Mammary epithelial cell (primary cell): ENCODE data around the gene CBFA2T3.

ENCODE experiments used
- EZH2 ChIP-seq: IDR thresholded peaks from 2 replicates; pipeline ENCODE4 v1.6.1; 2012; ENCODE audit warnings: low read length, inconsistent platforms, borderline replicate concordance
- TF ChIP-seq, protein P1 (sequence below), 2 donors: IDR thresholded peaks in 1 of 2; conservative IDR thresholded peaks in 1 of 2; 2 replicates each; pipeline ENCODE4 v1.5.1; 2011 to 2012; ENCODE audit warnings: inconsistent platforms in 2 of 2, low read length in 2 of 2, mild to moderate bottlenecking in 2 of 2, control low read depth in 1 of 2, low read depth in 1 of 2; ENCODE audit not compliant: insufficient read depth in 1 of 2; ENCODE audit errors: extremely low read depth in 1 of 2

DNA sequence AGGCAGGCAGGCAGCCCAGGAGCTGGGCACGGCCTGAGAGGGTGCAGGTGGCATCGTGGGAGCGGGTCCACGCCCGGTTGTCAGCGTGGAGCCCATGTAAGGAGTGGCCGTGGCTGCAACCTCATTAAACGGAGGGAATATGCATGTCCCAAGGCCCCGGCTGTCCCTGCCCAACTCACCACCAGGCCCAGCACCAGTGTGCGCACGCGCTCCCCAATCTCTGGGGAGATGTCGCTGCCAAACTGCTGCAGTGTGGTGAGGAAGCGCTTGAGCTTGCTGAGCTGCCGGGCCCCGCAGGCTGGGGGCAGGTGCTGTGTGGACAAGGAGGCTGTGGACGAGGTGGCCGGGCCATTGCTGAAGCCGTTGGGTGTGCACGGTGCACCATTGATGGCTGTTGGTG, 84.9 kb downstream of the CBFA2T3 start:
- TF ChIP-seq, protein P1, sequence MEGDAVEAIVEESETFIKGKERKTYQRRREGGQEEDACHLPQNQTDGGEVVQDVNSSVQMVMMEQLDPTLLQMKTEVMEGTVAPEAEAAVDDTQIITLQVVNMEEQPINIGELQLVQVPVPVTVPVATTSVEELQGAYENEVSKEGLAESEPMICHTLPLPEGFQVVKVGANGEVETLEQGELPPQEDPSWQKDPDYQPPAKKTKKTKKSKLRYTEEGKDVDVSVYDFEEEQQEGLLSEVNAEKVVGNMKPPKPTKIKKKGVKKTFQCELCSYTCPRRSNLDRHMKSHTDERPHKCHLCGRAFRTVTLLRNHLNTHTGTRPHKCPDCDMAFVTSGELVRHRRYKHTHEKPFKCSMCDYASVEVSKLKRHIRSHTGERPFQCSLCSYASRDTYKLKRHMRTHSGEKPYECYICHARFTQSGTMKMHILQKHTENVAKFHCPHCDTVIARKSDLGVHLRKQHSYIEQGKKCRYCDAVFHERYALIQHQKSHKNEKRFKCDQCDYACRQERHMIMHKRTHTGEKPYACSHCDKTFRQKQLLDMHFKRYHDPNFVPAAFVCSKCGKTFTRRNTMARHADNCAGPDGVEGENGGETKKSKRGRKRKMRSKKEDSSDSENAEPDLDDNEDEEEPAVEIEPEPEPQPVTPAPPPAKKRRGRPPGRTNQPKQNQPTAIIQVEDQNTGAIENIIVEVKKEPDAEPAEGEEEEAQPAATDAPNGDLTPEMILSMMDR (conservative IDR thresholded peaks at IDR 0.05 in 1 of 2, IDR thresholded peaks at IDR 0.05 in 1 of 2; ENCODE audit: extremely low read depth in 1 of 2, insufficient read depth in 1 of 2, low read depth in 1 of 2, low read length in 2 of 2) = no peak
- TF ChIP-seq EZH2 = no peak
